PFSK-1 (cell line): ENCODE measurements around the gene C11orf52.

Experiments
- FOXP2 ChIP-seq: optimal IDR thresholded peaks from 2 replicates; pipeline ENCODE3; 2011; ENCODE audit warnings: borderline replicate concordance, control low read depth, inconsistent platforms; ENCODE audit not compliant: insufficient read depth; ENCODE audit errors: extremely low read length, extremely low read depth
- POLR2AphosphoS5 ChIP-seq: IDR thresholded peaks from 2 replicates; pipeline ENCODE4 v1.6.1; 2012; ENCODE audit warnings: low read depth, mild to moderate bottlenecking, control low read depth, low read length, moderate library complexity
- REST ChIP-seq, 2 experiments: IDR thresholded peaks; 2 replicates each; pipeline versions ENCODE4 v1.6.1 to v1.8.0; 2011 to 2012; ENCODE audit warnings: low read depth in 2 of 2, low read length in 2 of 2, control low read depth in 1 of 2, inconsistent platforms in 1 of 2, mild to moderate bottlenecking in 1 of 2, moderate library complexity in 1 of 2; ENCODE audit not compliant: insufficient read depth in 1 of 2
- SIN3A ChIP-seq: IDR thresholded peaks from 2 replicates; pipeline ENCODE4 v1.6.1; 2012; ENCODE audit warnings: mild to moderate bottlenecking, low read length, moderate library complexity, borderline replicate concordance; ENCODE audit not compliant: insufficient read depth
- TAF1 ChIP-seq: IDR thresholded peaks from 2 replicates; pipeline ENCODE4 v1.6.1; 2012; ENCODE audit warnings: low read length, control low read depth, borderline replicate concordance; ENCODE audit not compliant: insufficient read depth

Gene C11orf52

DNA sequence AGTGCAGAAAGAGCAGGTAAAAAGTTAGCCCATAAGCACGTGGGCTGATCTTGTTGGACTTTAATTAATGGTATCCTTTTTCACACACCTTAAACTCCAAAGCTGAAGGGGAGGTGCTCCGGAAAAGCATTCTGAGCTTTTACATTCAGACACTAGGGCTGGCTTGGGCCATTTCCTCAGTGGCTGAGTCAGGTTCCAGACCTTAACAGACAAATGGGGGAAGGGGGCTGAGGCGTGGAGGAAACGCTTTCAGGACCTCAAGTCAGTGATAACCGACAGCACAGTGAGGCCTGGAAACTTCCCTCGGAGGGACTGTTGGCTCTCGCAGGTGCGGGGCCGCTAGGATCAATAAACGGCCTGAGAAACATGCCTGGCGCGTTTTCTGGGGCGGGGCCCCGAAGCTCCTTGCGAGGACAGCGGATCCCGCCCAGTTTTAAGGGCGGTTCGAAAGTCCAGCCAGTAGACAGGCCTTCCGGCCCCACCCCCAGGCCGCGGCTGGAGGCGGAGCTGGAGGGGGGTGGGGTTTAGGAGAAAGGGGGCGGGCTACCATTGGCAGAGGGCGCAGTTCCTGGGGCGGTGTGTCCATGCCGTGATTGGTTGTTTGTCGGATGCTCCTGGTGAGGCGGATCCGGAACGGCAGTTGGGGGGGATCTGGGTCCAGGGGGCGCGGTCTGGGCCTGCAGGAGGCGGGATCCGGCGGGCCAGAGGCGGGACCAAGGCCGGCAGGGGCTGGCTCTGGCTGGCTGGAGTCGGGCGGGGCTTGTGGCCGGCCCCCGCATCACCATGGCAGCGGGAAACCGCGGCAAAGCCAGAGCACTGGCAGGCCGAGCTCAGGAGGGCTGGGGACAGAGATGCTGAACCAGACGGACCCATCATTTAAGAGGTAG, 8.0 kb downstream of the C11orf52 start:
- TF ChIP-seq FOXP2 (peak; percentile 51), SIN3A (peak; percentile 62; the same call in 1 of the 2 replicates), REST (IDR thresholded peaks at IDR 0.05; ENCODE audit: insufficient read depth in 1 of 2, low read depth in 2 of 2, low read length in 2 of 2) (0 out of 4 replicates have a peak, but pooled peaks of 1 of the 2 experiments have one; percentile 23), POLR2AphosphoS5 (peak; percentile 86), TAF1 (peak; percentile 66; the same call in 1 of the 2 replicates)

DNA sequence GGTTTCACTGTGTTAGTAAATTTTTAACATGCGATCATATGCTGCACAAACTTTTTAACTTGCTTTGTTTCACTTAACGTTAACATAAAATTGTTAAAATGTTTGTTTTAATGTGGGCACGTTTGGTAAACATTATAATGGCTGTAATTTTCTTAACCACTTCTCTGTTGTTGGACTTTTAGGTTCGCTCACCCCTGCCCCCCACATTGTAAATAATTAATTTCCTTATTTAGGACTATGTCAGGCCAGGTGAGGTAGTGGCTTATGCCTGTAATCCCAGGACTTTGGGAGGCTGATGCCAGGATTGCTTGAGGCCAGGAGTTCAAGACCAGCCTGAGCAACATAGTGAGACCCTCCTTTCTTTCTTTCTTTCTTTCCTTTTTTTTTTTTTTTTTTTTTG, 11.8 kb downstream of the C11orf52 start:
- TF ChIP-seq REST (IDR thresholded peaks at IDR 0.05; ENCODE audit: insufficient read depth in 1 of 2, low read depth in 2 of 2, low read length in 2 of 2): no peak
- TF ChIP-seq SIN3A: no peak
- no peak for TF ChIP-seq POLR2AphosphoS5
- TF ChIP-seq TAF1: no peak
- no peak for TF ChIP-seq FOXP2

GRCh38 chr11:111932611-111932950, 13.9 kb downstream of the C11orf52 start:
- TF ChIP-seq SIN3A (no peak), TAF1 (no peak), POLR2AphosphoS5 (no peak), REST (IDR thresholded peaks at IDR 0.05; ENCODE audit: insufficient read depth in 1 of 2, low read depth in 2 of 2, low read length in 2 of 2) (no peak), FOXP2 (no peak)

GRCh38 chr11:111933872-111934271, 15.2 kb downstream of the C11orf52 start:
- TF ChIP-seq TAF1: no peak
- TF ChIP-seq REST (IDR thresholded peaks at IDR 0.05; ENCODE audit: insufficient read depth in 1 of 2, low read depth in 2 of 2, low read length in 2 of 2): no peak
- no peak for TF ChIP-seq POLR2AphosphoS5
- no peak for TF ChIP-seq FOXP2
- no peak for TF ChIP-seq SIN3A
